ENCODE measurements around the gene TOB2. TPM values are rescaled to one million over a fixed set of nuclear protein-coding genes. Genes with fewer than 3 reads are reported as not detected.

Gene TOB2
- total RNA-seq, 1 donor from 2014 or later, result 60.3 TPM

- DNase-seq (no peak), ATAC-seq (ENCODE audit: low read depth) (no peak)
- peak overlapping the region; percentile 53 for H3K27ac Mint-ChIP-seq
- ChIA-PET CTCF (no interaction called here), POLR2A (interaction anchor here (1.3 to 2.7 kb wide), 4 partner anchors 10 to 21 kb away, joined by 4 to 16 read pairs (median 7); partner anchors contain the start of genes ACO2, PHF5A and TOB2)
- H3K27me3 Mint-ChIP-seq, result no peaks in the 10 kb centered on the region
- peaks cover 4% of the 10 kb centered on the region for H3K4me1 Mint-ChIP-seq
- H3K36me3 Mint-ChIP-seq (ENCODE audit: low read depth), result peaks cover 46% of the 10 kb centered on the region
- intact Hi-C loops (cut with micrococcal nuclease), result no loop called here
- no peaks in the 10 kb centered on the region for H3K9me3 Mint-ChIP-seq
- no peak overlapping the region for H3K4me3 Mint-ChIP-seq
- TF ChIP-seq CTCF (IDR thresholded peaks at IDR 0.05), result no peak
These were observed 11.6 kb upstream of the TOB2 start for GRCh38 chr22:41458161-41458728.

GRCh38 chr22:41448189-41448808 lies 1.7 kb upstream of the TOB2 start:
- Mint-ChIP-seq H3K27ac (peak overlapping the region; percentile 98), H3K4me1 (peaks cover 20% of the 10 kb centered on the region), H3K27me3 (no peaks in the 10 kb centered on the region), H3K36me3 (ENCODE audit: low read depth) (peaks cover 35% of the 10 kb centered on the region), H3K9me3 (no peaks in the 10 kb centered on the region), H3K4me3 (peak overlapping the region; percentile 95)
- DNase-seq (peak; percentile 77), ATAC-seq (ENCODE audit: low read depth) (peak; percentile 64)
- ChIA-PET POLR2A (interaction anchor here (0.6 to 10.7 kb wide), 21 partner anchors 9 to 414 kb away, joined by 3 to 584 read pairs (median 6); partner anchors contain the start of genes ACO2, DESI1, PHF5A and RANGAP1), CTCF (interaction anchor here (1.5 to 1.9 kb wide), 3 partner anchors 44 to 70 kb away, joined by 3 to 7 read pairs (median 7); no protein-coding TSS in a partner anchor)
- intact Hi-C loops (cut with micrococcal nuclease), result loop anchor here (1.0 to 10.0 kb wide), 7 partner anchors 21 to 353 kb away; partner anchors contain the start of genes ACO2, DESI1, EP300 and TEF
- TF ChIP-seq CTCF (IDR thresholded peaks at IDR 0.05), result no peak

GRCh38 chr22:41447435-41448188 lies 1.0 kb upstream of the TOB2 start:
- peak; percentile 67 for DNase-seq
- ChIA-PET CTCF (interaction anchor here (1.0 to 3.1 kb wide), 6 partner anchors 31 to 70 kb away, joined by 3 to 19 read pairs (median 5); no protein-coding TSS in a partner anchor), POLR2A (interaction anchor here (0.6 to 10.7 kb wide), 34 partner anchors 9 to 1168 kb away, joined by 3 to 584 read pairs (median 8); partner anchors contain the start of genes ACO2, CCDC134, DESI1 and NDUFA6)
- Mint-ChIP-seq H3K4me3 (peak overlapping the region; percentile 95), H3K4me1 (peaks cover 27% of the 10 kb centered on the region), H3K27me3 (no peaks in the 10 kb centered on the region), H3K36me3 (ENCODE audit: low read depth) (peaks cover 41% of the 10 kb centered on the region), H3K9me3 (no peaks in the 10 kb centered on the region), H3K27ac (peak overlapping the region; percentile 98)
- TF ChIP-seq CTCF (IDR thresholded peaks at IDR 0.05), result no peak
- peak; percentile 7 for ATAC-seq (ENCODE audit: low read depth)
- intact Hi-C loops (cut with micrococcal nuclease), result loop anchor here (1.0 to 10.0 kb wide), 9 partner anchors 22 to 353 kb away; partner anchors contain the start of genes ACO2, DESI1, EP300 and RANGAP1

GRCh38 chr22:41446057-41446501 lies 522 bp downstream of the TOB2 start:
- H3K36me3 Mint-ChIP-seq (ENCODE audit: low read depth), result peaks cover 48% of the 10 kb centered on the region
- H3K4me3 Mint-ChIP-seq, result peak overlapping the region; percentile 95
- intact Hi-C loops (cut with micrococcal nuclease), result loop anchor here (1.0 to 10.0 kb wide), 5 partner anchors 42 to 351 kb away; partner anchors contain the start of genes EP300 and RANGAP1
- H3K27me3 Mint-ChIP-seq, result no peaks in the 10 kb centered on the region
- H3K9me3 Mint-ChIP-seq, result no peaks in the 10 kb centered on the region
- TF ChIP-seq CTCF (IDR thresholded peaks at IDR 0.05), result no peak
- CTCF ChIA-PET, result interaction anchor here (0.6 to 3.1 kb wide), 6 partner anchors 18 to 81 kb away, joined by 3 to 19 read pairs (median 3); no protein-coding TSS in a partner anchor
- POLR2A ChIA-PET, result interaction anchor here (0.6 to 10.7 kb wide), 33 partner anchors 8 to 1169 kb away, joined by 3 to 584 read pairs (median 6); partner anchors contain the start of genes ACO2, CCDC134, DESI1 and NDUFA6
- no peak for DNase-seq
- peak overlapping the region; percentile 98 for H3K27ac Mint-ChIP-seq
- peaks cover 35% of the 10 kb centered on the region for H3K4me1 Mint-ChIP-seq
- ATAC-seq (ENCODE audit: low read depth), result no peak

Measured in activated B cell treated with CpG ODN at 0.5 μM for 24 hours (primary cell).